ENCODE data around the gene PHF21B. TPM values are rescaled to one million over a fixed set of nuclear protein-coding genes. Genes with fewer than 3 reads are reported as not detected.

The PHF21B gene
- total RNA-seq, 1 experiment from 2014 or later: not detected

GRCh38 chr22:44940130-44940529 is 69.7 kb downstream of the PHF21B start:
- Mint-ChIP-seq H3K4me3 (ENCODE audit: low read depth, unreplicated experiment) (no peak overlapping the region), H3K36me3 (ENCODE audit: insufficient read depth, unreplicated experiment) (no peaks in the 10 kb centered on the region), H3K27ac (ENCODE audit: unreplicated experiment) (no peak overlapping the region), H3K4me1 (ENCODE audit: low read depth, unreplicated experiment) (no peaks in the 10 kb centered on the region), H3K9me3 (ENCODE audit: low read depth, unreplicated experiment) (no peaks in the 10 kb centered on the region), H3K27me3 (ENCODE audit: unreplicated experiment) (peaks cover 97% of the 10 kb centered on the region)
- CTCF ChIA-PET: no interaction called here
- intact Hi-C loops (cut with micrococcal nuclease; ENCODE audit: unreplicated experiment): no loop called here
- no peak for TF ChIP-seq CTCF (IDR thresholded peaks at IDR 0.05; ENCODE audit: unreplicated experiment)
- DNase-seq: no peak
- BruUV-seq (replicated peaks): no TSS peak

GRCh38 chr22:44939451-44939850 is 70.4 kb downstream of the PHF21B start:
- Mint-ChIP-seq H3K27ac (ENCODE audit: unreplicated experiment) (no peak overlapping the region), H3K27me3 (ENCODE audit: unreplicated experiment) (peaks cover 97% of the 10 kb centered on the region), H3K4me3 (ENCODE audit: low read depth, unreplicated experiment) (no peak overlapping the region), H3K36me3 (ENCODE audit: insufficient read depth, unreplicated experiment) (no peaks in the 10 kb centered on the region), H3K9me3 (ENCODE audit: low read depth, unreplicated experiment) (no peaks in the 10 kb centered on the region), H3K4me1 (ENCODE audit: low read depth, unreplicated experiment) (no peaks in the 10 kb centered on the region)
- intact Hi-C loops (cut with micrococcal nuclease; ENCODE audit: unreplicated experiment): no loop called here
- BruUV-seq (replicated peaks): no TSS peak
- no peak for TF ChIP-seq CTCF (IDR thresholded peaks at IDR 0.05; ENCODE audit: unreplicated experiment)
- no peak for DNase-seq
- CTCF ChIA-PET: interaction anchor here (0.5 to 0.6 kb wide), 2 partner anchors 200 to 562 kb away, joined by 3 to 4 read pairs; no protein-coding TSS in a partner anchor

GRCh38 chr22:44938886-44939285 is 70.9 kb downstream of the PHF21B start:
- Mint-ChIP-seq H3K27me3 (ENCODE audit: unreplicated experiment) (peaks cover 97% of the 10 kb centered on the region), H3K9me3 (ENCODE audit: low read depth, unreplicated experiment) (no peaks in the 10 kb centered on the region), H3K27ac (ENCODE audit: unreplicated experiment) (no peak overlapping the region), H3K4me1 (ENCODE audit: low read depth, unreplicated experiment) (no peaks in the 10 kb centered on the region), H3K36me3 (ENCODE audit: insufficient read depth, unreplicated experiment) (no peaks in the 10 kb centered on the region), H3K4me3 (ENCODE audit: low read depth, unreplicated experiment) (no peak overlapping the region)
- CTCF ChIA-PET: interaction anchor here (0.5 to 0.6 kb wide), 3 partner anchors 35 to 562 kb away, joined by 3 to 4 read pairs (median 3); no protein-coding TSS in a partner anchor
- intact Hi-C loops (cut with micrococcal nuclease; ENCODE audit: unreplicated experiment): no loop called here
- BruUV-seq (replicated peaks): no TSS peak
- no peak for TF ChIP-seq CTCF (IDR thresholded peaks at IDR 0.05; ENCODE audit: unreplicated experiment)
- DNase-seq: no peak

GRCh38 chr22:44937216-44937615 is 72.6 kb downstream of the PHF21B start:
- H3K36me3 Mint-ChIP-seq (ENCODE audit: insufficient read depth, unreplicated experiment): no peaks in the 10 kb centered on the region
- TF ChIP-seq CTCF (IDR thresholded peaks at IDR 0.05; ENCODE audit: unreplicated experiment): no peak
- no peaks in the 10 kb centered on the region for H3K9me3 Mint-ChIP-seq (ENCODE audit: low read depth, unreplicated experiment)
- CTCF ChIA-PET: no interaction called here
- H3K4me1 Mint-ChIP-seq (ENCODE audit: low read depth, unreplicated experiment): no peaks in the 10 kb centered on the region
- no peak for DNase-seq
- H3K27ac Mint-ChIP-seq (ENCODE audit: unreplicated experiment): no peak overlapping the region
- H3K27me3 Mint-ChIP-seq (ENCODE audit: unreplicated experiment): peaks cover 97% of the 10 kb centered on the region
- no peak overlapping the region for H3K4me3 Mint-ChIP-seq (ENCODE audit: low read depth, unreplicated experiment)
- no TSS peak for BruUV-seq (replicated peaks)
- intact Hi-C loops (cut with micrococcal nuclease; ENCODE audit: unreplicated experiment): no loop called here

All from Calu3 (cell line).